ENCODE measurements around the gene HBG2. TPM values are rescaled to one million over a fixed set of nuclear protein-coding genes. Genes with fewer than 3 reads are reported as not detected.

Gene HBG2
- total and polyA plus RNA-seq, 9 of the 15 experiments (the other 6 are each of a cell fraction or from before 2014, with no cell fraction given), result 1,626 to 58,619 (median 10,515) TPM

DNA sequence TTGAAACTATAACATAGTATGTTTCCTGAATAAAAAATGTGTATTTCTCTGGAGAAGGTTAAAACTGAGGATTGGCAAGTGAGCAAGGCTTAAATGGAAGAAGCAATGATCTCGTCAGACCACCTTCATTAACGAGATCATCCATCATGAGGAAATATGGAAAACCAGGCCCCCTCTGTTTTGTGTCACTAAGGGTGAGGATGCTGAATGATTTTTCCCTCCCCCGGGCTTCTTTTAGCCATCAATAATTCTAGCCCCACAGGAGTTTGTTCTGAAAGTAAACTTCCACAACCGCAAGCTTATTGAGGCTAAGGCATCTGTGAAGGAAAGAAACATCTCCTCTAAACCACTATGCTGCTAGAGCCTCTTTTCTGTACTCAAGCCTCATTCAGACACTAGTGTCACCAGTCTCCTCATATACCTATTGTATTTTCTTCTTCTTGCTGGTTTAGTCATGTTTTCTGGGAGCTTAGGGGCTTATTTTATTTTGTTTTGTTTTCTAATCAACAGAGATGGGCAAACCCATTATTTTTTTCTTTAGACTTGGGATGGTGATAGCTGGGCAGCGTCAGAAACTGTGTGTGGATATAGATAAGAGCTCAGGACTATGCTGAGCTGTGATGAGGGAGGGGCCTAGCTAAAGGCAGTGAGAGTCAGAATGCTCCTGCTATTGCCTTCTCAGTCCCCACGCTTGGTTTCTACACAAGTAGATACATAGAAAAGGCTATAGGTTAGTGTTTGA, 21.0 kb upstream of the HBG2 start (continued):
- TF ChIP-seq, protein P1, sequence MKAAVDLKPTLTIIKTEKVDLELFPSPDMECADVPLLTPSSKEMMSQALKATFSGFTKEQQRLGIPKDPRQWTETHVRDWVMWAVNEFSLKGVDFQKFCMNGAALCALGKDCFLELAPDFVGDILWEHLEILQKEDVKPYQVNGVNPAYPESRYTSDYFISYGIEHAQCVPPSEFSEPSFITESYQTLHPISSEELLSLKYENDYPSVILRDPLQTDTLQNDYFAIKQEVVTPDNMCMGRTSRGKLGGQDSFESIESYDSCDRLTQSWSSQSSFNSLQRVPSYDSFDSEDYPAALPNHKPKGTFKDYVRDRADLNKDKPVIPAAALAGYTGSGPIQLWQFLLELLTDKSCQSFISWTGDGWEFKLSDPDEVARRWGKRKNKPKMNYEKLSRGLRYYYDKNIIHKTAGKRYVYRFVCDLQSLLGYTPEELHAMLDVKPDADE (conservative IDR thresholded peaks at IDR 0.05; ENCODE audit: control insufficient read depth, low read depth, low read length), result no peak
- no peak for TF ChIP-seq ZNF778 (CRISPR knock-in tag; IDR thresholded peaks at IDR 0.05)
- TF ChIP-seq ZNF212 (CRISPR knock-in tag; IDR thresholded peaks at IDR 0.05), result no peak
- peak; percentile 49; the same call in 1 of the 2 replicates for TF ChIP-seq SUPT5H (IDR thresholded peaks at IDR 0.05)
- no peak for TF ChIP-seq EZH2 (IDR thresholded peaks at IDR 0.05; ENCODE audit: borderline replicate concordance, low read depth, low read length)
- TF ChIP-seq, protein P2, sequence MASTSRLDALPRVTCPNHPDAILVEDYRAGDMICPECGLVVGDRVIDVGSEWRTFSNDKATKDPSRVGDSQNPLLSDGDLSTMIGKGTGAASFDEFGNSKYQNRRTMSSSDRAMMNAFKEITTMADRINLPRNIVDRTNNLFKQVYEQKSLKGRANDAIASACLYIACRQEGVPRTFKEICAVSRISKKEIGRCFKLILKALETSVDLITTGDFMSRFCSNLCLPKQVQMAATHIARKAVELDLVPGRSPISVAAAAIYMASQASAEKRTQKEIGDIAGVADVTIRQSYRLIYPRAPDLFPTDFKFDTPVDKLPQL (IDR thresholded peaks at IDR 0.05; ENCODE audit: extremely low read depth, insufficient read length), result no peak
- no peak for TF ChIP-seq ZNF707 (CRISPR knock-in tag; conservative IDR thresholded peaks at IDR 0.05)
- TF ChIP-seq, protein P3, sequence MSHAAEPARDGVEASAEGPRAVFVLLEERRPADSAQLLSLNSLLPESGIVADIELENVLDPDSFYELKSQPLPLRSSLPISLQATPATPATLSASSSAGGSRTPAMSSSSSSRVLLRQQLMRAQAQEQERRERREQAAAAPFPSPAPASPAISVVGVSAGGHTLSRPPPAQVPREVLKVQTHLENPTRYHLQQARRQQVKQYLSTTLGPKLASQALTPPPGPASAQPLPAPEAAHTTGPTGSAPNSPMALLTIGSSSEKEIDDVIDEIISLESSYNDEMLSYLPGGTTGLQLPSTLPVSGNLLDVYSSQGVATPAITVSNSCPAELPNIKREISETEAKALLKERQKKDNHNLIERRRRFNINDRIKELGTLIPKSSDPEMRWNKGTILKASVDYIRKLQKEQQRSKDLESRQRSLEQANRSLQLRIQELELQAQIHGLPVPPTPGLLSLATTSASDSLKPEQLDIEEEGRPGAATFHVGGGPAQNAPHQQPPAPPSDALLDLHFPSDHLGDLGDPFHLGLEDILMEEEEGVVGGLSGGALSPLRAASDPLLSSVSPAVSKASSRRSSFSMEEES (CRISPR knock-in tag; IDR thresholded peaks at IDR 0.05), result no peak
- no peak for TF ChIP-seq ZNF76 (CRISPR knock-in tag; IDR thresholded peaks at IDR 0.05; ENCODE audit: borderline replicate concordance)
- no peak; the same call in 1 of the 2 replicates for TF ChIP-seq ZNF766 (CRISPR knock-in tag; conservative IDR thresholded peaks at IDR 0.05)
- no peak for TF ChIP-seq SRSF1 (IDR thresholded peaks at IDR 0.05; ENCODE audit: low read depth, low read length)
- TF ChIP-seq, protein P4, sequence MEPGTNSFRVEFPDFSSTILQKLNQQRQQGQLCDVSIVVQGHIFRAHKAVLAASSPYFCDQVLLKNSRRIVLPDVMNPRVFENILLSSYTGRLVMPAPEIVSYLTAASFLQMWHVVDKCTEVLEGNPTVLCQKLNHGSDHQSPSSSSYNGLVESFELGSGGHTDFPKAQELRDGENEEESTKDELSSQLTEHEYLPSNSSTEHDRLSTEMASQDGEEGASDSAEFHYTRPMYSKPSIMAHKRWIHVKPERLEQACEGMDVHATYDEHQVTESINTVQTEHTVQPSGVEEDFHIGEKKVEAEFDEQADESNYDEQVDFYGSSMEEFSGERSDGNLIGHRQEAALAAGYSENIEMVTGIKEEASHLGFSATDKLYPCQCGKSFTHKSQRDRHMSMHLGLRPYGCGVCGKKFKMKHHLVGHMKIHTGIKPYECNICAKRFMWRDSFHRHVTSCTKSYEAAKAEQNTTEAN (CRISPR knock-in tag; IDR thresholded peaks at IDR 0.05), result no peak
- TF ChIP-seq, protein P5, sequence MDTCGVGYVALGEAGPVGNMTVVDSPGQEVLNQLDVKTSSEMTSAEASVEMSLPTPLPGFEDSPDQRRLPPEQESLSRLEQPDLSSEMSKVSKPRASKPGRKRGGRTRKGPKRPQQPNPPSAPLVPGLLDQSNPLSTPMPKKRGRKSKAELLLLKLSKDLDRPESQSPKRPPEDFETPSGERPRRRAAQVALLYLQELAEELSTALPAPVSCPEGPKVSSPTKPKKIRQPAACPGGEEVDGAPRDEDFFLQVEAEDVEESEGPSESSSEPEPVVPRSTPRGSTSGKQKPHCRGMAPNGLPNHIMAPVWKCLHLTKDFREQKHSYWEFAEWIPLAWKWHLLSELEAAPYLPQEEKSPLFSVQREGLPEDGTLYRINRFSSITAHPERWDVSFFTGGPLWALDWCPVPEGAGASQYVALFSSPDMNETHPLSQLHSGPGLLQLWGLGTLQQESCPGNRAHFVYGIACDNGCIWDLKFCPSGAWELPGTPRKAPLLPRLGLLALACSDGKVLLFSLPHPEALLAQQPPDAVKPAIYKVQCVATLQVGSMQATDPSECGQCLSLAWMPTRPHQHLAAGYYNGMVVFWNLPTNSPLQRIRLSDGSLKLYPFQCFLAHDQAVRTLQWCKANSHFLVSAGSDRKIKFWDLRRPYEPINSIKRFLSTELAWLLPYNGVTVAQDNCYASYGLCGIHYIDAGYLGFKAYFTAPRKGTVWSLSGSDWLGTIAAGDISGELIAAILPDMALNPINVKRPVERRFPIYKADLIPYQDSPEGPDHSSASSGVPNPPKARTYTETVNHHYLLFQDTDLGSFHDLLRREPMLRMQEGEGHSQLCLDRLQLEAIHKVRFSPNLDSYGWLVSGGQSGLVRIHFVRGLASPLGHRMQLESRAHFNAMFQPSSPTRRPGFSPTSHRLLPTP (IDR thresholded peaks at IDR 0.05; ENCODE audit: borderline replicate concordance, extremely low read depth, insufficient read length), result no peak
- TF ChIP-seq SMARCB1 (IDR thresholded peaks at IDR 0.05; ENCODE audit: insufficient read length, low read depth), result no peak
- no peak for TF ChIP-seq ARID2 (IDR thresholded peaks at IDR 0.05)
- peak in 1 of 2 experiments; percentile 63; a peak in 1 of 3 replicates for TF ChIP-seq CBX3 (IDR thresholded peaks at IDR 0.05; ENCODE audit: borderline replicate concordance in 1 of 2, low read length in 2 of 2)
- peak; percentile 74 for TF ChIP-seq FOSL1 (tag; conservative IDR thresholded peaks at IDR 0.05)
- TF ChIP-seq ETS2 (tag; IDR thresholded peaks at IDR 0.05; ENCODE audit: borderline replicate concordance, poor library complexity, severe bottlenecking), result no peak
- TF ChIP-seq MCM2 (IDR thresholded peaks at IDR 0.05; ENCODE audit: low read depth), result no peak
- no peak for TF ChIP-seq ZNF347 (CRISPR knock-in tag; IDR thresholded peaks at IDR 0.05; ENCODE audit: low read depth)
